SKM-1 treated with dmso at 0.1 percent for 144 hours (cell line): Measurements from ENCODE around the gene ANKRD63.

ENCODE experiments used
- DNase-seq: peaks from one replicate; lab custom pipeline; 2025; ENCODE audit not compliant: unreplicated experiment; lab: John Stamatoyannopoulos, UW

The ANKRD63 gene

DNA sequence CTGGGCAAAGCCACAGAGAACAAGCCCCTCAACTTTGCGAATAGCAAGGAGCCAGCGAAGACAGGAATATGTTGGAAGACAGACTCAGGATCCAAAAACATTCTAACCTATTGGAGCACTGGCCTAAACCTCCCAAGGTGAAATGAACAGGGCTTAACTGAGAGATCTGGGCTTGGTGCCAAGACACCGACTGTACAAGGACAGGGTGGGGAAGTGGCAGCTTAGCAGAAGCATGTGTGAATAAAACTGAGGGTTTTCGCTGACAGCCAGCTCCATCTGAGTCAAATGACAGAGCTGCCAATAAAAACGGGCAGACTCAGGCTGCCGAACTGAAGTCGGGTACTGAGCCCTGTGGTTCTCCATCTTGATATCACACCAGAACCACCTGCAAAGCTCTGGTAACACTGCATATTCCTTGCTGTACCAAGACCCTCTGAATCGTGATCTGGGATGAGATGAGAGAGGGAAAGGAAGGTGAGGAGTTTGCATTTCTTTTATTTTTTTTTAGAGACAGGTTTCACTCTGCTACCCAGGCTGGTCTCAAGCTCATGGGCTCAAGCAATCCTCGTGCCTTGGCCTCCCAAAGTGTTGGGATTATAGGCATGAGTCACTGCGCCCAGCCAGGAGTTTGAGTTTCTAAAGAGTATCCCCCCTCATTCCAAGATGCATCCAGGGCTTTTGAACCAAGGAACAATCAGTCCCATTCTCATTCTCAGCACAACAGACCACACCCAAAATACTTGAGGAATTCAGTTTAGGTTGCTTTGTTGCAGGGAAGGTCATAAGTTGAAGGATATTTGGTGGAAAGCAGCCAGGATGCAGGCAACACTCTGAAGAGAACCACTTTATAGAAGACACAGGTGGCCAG is 30.9 kb upstream of the ANKRD63 start:
- peak; percentile 71 for DNase-seq

DNA sequence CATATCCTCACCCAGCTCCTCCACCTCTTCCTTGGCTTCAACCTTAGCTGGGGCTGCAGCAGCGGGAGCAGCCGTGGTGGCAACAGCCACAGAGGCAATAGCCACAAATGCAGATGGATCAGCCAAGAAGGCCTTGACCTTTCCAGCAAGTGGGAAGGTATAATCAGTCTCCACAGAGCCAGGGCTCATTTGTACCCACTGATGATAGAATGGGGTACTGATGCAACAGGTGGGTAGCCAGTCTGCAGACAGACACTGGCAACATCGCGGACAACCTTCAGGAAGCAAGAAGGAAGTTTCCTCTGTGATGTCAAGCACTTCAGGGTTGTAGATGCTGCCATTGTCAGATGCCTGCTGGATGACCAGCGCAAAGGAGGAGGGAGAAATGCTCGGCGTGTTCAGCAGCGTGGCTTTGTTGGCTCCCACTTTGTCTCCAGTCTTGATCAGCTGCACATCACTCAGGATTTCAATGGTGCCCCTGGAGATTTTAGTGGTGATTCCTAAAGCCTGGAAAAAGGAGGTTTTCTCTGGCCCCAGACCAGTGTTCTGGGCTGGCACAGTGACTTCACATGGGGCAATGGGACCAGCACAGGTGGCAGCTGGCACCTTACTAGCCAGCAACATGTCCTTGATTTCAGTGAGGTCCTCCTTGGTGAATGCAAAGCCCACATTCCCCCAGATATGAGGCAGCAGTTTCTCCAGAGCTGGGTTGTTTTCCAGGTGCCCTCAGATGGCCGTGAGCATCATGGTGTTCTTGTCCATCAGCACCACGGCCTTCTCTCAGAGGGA is 29.7 kb upstream of the ANKRD63 start:
- DNase-seq, result no peak

DNA sequence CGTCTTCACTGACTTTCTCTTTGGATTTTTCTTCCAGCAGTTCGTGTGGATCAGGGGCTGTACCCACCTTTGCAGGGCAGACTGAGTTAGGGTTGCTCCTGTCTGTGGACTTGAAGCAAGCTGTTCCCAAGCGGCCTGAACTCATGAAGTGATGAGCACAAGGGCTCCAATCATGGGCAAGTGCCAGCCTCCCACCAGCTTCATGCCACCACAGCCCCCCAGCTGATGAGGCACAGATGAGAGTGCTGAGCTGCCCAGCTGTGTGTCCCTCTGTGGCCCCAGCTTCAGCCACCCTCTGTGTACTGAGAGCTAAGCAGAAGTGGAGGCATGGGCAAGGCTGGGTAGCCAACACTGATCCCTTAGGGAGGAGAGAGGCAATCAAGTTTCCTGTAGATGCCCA is 28.1 kb upstream of the ANKRD63 start:
- no peak for DNase-seq

DNA sequence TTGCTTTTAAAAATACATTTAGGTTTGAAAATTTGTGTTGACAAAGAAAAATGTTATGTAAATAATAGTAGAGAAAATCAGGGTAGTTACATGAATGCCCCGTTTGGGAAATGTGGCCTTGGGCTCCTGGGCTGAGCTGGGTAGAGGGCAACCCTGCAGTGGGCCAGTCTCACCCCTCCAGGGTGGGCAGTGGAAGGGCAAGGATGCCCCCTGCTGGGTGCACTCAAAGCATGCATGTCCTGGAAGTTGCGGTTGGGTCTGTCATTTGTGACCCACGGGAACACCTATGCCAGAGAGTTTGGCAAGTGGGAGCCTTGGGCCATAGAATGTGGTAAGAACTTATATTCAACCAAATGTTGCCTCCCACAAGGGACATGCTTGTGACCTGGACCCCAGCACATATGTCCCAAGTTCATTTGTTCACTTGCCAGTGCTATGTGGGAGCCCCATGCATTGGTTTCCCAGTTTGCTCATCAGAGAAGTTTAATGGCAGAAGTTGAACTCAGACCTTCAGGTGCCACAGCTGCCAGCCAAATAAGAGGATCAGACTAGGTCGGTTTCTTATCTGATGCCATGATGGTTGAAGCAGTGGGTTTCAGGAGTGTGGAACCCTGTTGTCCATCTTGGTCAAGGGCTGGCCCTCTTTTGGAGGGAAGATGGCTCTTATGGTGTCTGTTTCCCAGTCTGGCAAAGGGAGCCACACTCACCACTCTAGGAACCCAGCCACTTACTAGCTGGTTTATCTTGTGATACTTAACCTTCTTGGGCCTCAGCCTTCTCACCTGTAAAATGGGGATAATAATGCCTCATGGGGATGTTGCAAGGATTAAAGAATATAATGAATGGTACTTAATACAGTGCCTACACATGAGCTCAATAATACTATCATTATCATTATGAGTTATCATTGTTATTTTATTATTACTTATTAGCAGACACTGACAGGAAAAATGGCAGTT is 27.4 kb upstream of the ANKRD63 start:
- peak; percentile 51 for DNase-seq

DNA sequence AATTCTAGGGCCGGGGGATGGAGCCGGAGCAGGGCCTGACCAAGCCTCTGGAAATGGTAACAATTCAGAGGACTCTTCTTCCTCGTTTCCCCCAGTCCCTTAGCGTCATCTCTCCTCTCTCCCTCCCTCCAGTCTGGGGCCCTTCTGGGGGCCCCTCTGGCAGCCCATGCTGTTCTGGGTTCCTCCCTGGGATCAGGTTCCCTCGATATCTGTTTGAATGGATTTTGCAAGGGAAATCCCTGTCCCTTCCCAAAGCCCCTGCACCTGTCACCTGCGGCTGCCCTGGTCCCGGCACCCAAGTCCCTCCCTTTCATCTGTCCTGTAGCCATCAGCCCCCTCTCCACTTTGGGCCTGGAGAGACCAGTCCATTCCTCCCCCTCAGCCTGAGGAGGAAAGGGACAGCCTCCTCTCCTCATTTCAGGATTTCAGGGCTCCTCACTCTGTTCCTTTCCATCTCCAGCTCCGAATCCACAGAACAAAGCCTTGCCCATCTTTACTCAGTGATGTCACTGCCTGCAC is 26.5 kb upstream of the ANKRD63 start:
- DNase-seq, result peak; percentile 17

DNA sequence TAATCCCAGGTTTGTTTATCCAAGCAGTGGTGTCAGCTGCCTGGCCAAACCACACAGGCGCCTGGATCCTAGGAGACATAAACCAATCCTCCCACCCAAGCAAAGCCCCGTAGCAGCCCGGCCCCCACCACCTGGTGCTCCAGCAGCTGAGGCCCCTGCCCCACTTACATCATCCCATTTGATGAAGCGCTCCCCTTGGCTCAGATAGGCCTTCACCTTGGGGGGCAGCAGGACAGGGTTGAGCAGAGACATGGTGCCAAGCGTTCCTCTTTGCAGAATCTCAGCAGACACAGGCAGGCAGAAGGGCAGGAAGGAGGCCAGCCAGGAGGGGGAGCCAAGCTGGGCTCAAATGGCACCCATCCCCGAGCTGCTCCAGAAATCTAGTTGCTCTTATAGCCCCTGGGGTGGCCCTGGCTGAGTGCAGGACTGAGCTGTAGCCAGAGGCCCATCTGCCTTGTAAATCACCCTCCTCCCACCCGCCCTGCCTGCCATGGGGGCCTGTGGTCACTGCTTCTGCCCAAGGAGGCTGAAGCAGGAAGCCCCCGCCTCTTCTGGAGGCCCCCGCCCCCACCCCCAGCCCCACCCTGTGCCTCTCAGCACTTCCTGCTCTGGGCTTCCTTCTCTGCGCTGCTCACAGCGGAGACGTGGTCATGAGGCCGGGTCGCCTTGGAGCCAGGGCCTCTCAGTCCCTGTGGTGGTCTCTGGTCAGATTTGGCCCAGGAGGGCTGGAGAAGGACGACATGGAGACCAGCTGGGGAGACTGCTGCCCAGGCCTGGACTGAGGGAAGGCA is 24.8 kb upstream of the ANKRD63 start, which contains the start of gene PLCB2:
TSS of gene PLCB2 (minus strand) at position 515 of the 791 bp plus-strand sequence. CDS start at position 252, 263 bp downstream.
- DNase-seq, result peak; percentile 71

DNA sequence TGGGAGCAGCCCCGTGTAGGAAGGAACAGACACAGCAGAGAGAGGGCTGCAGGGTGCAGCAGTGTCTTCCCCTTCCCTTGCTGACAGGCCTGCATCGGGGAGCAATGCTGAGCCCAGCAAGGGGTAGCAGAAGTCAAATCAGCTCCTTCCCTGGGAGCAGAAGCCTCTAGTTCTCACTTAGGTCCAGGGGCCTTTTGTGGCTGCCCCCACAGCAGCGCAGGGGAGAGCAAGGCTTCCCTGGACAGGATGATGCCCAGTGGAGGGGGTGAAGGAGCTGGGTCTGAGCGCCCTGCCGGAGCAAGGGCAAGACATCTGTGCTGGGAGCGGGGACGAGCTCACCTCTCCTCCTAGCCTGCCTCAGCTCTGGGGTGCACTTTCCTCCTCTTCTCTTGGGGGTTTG is 24.0 kb upstream of the ANKRD63 start:
- no peak for DNase-seq

DNA sequence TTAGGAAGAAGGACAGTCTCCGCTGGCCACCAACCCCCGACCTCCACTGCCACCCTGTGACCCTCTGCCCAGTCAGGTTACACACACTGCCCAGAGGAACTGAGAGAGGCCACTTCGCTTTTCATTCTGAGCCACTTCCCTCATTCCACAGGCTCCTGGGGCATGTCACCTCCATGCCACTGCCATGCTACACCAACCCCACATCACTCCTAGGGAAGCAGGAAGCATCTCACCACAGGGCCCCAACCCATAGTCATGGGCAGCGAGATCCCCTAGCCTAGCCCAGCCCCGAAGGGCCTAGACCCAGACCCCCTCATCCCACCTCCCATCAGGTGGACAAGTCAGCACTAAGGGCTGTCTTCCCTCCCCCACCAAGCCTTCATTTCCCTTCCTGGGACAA is 23.5 kb upstream of the ANKRD63 start:
- DNase-seq, result no peak

DNA sequence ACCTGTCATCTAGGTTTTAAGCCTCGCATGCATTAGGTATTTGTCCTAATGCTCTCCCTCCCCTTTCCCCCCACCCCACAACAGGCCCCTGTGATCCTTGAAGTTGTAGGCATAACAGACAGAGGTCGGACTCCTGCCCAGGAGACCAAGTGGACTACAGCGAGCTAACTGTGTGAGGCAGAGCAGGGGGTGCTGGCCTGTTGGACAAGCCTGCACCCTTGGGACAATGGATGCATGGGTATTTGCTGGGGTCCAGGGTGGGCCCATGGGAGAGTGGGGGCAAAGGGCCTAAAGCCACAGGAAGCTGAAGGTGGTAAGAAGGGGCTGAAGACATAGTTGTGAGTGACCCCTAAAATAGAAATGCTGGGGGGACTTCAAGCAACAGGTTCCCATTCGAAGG is 22.4 kb upstream of the ANKRD63 start:
- no peak for DNase-seq

DNA sequence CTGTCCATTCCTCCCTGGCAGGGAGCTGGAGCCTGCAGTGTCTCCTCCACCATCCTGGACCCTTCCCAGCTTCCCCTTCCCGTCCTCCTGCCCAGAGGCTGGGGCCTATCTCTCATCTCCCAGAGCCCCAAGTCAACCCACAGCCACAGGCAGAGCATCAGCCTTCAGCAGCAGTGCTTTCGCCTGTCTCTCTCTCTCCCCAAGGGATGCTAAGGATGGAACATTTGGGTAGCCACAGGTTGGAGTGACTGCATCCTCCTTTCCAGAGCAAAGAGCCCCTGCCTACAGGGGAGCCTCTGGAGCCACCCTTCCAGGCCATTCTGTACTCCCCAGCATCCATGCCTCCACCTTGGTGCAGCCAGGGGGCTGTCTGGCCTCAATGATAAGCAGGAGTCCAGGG is 20.7 kb upstream of the ANKRD63 start:
- no peak for DNase-seq

DNA sequence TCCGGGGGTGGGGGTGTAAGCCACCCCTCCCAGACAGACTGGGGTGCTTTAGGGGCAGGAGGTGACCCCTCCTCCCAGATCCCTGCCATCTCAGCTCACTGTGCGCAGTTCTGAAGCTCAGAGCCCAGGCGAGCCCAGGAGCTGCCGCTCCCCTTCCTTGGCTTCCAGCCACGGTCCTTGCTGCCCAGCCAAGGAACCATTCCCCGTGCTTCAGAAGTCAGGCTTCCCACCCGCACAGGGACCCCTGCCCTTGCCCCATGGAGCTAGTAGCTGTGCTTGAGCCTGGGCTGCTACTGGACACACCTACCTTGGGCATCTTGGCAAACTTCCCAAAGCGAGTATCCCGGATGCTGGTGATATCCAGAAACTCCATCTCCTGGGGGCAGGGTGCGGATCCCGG is 20.1 kb upstream of the ANKRD63 start:
- no peak for DNase-seq

DNA sequence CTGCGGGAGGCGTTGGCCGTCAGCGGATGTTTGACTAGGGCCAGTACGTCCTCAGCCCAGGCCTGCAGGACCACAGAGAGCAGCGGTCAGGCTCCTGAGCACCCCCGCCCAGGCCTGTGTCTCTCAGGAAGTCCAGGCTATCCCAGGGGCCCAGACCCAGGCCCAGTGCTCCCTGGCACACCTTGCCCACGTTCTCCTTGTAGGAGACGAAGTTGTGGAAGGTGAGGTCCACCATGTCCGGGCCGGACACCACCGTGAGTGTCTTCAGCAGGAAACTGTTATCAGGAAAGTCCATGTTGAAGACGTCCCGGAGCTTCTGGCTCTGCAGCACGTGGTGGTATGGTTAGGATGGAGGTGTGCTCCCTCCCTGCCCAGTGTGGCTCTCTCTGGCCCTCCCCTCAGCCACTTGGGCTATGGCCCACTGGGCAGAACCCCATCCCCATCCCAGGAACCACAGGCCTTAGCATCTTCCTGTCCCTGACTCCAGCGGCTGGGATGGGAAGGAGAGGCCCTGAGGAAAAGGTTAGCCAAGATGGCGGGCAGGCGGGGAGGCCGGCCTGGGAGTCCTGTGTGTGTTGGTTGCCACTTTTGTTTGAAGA is 19.5 kb upstream of the ANKRD63 start:
- no peak for DNase-seq

DNA sequence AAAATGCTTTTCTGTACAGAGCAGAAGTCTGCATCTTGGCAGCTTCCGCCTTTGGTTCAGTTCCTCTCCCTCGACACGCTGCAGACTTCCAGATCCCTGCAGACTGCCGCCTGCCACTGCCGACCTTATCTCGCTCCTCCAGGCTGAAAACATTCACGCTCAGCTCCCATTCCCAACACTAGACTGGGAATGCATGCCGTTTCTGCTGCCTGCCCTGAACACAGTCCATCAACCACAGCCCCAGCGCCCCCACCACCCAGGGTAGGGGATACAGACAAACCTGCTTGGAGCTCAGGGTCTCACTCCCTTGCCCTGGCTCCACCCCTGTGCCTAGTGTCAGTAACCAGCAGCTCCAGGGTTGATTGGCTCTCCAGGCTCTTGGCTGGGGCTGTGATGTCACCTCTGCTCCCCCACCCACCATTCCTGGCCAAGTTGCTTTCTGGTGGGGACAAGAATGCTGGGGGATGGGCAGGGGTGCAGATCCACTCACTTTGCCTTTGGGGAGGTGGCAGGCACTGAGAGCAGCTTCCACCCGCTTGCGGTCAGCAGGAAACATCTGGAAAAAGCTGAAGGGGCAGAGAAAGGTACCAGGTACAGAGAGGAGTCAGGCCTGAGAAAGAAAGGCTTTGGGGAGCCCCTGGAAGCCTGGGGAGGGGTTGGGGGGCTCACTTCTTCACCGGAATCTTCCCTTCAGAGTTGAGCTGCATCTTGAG is 18.8 kb upstream of the ANKRD63 start:
- no peak for DNase-seq

DNA sequence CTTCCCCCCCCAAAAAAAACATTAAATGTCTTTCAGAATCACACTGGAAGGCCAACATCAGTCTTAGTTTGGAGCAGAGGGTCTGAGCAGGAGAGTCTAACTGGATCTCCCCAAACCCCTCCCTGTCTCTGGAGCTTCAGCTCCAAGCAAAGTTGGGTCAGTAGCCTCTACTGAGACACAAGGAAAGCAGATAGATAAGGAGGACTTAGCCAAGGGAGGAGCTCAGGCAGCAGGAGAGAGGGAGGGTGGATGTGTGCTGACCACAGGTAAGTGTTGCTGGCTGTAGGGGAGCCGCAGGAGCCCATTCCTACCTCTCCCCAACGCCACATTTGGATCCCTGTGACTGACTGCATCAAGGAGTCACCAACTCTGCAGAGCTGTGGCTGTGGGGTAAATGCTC is 17.9 kb upstream of the ANKRD63 start:
- DNase-seq, result no peak

DNA sequence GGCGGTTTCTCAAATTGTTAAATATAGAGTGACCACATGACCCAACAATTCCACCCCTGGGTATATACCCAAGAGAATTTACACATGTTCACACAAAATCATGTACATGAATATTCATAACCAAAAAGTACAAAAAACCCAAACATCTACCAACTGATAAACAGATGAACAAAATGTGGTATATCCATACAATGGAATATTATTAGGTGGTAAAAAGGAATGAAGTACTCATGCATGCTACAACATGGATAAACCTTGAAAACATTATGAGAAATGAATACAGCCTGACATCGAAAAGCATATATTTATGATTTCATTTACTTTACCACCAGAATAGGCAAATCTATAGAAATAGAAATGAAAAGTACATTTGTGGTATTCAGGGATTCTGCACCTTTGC is 17.5 kb upstream of the ANKRD63 start:
- DNase-seq, result no peak

DNA sequence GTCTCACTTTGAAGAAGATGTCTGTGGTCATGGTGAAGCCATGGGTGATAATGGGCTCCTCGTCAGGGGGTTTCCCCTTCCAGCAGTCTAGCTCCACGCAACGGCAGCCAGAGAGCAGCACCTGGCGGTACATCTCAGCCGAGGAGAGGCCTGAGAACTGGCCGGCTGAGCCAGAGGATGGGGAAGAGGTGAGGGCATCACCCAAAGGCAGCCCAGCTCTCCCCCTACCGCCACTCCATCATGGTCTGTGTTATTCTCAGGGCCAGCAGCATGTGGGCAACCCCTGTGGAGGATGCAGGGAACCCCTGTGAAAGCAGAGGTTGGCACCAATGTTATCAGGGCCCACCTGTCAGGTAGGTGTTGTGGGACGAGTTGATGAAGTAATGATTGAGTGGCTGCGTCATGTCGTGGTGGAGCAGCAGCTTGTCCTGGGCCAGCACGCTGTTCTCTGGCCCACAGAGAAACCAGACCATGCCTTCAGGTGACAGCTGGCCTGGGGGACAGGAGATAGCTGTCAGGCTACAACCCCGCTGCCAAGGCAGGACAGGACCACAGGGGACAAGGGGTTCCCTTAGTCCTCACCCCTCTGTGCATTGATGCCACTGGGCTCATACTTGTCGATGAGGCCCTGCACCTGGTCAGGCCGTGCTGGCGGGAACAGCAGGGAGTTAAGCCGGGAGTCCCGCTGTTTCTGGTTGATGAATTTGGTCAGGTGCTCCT is 15.5 kb upstream of the ANKRD63 start:
- DNase-seq, result no peak

DNA sequence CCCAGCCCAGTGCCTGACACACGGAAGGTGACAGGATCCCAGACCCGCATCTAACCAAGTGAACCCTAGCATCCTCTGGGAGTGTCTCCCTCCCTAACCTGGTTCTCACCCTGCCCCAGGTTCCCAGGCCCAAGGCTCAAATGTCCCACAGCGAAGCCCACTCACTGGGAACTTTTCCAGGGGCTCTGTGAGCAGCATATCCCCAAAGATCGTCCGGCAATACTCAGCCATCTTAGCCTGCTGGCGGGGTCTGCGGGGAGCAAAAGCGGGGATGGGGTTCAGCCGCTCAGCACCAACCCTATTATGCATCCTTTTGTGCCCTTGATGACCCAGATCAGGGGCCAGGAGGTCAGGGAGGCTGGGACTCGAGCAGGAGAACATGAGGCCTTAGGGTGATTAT is 14.5 kb upstream of the ANKRD63 start:
- no peak for DNase-seq

DNA sequence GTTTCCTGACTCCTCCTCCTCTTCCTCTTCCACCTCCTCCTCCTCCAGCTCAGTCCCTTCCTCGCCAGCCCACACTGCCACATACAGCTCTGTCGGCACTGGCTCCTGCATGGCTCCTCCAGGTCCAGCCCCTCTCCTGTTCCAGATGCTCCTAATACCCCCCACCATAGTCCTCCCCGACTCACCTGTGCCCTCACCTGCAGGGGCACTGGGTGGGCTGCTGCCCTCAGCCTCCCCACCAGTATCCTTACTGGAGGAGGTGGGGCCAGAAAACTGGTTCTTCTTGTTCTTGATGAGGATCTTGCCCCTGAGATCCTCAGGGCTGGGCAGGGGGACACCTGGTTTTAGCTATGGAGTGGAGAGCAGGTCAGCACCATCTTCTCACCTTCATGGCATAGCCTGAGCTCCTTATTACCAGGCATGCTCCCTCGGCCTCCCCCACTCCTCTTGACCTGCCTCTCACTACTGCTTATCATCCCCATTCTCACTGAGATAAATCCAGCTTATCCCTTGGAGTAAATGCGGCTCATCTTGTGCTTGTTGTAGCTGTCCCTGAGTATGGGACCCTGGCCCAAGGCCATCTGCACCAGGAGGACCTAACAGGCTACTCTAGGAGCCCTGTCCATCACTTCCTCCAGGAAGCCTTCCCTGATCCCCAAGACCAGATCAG is 13.8 kb upstream of the ANKRD63 start:
- no peak for DNase-seq
